Keratinocyte (primary cell): Measurements from ENCODE around the gene SFSWAP. TPM values are rescaled to one million over a fixed set of nuclear protein-coding genes. Genes with fewer than 3 reads are reported as not detected.
"Not testable (repeated sequence)": the region's sequence is repeated elsewhere in the genome, so short reads cannot be mapped to it uniquely, and the experiment has no call there.

Source experiments
- DNase-seq: peaks from one replicate; pipeline ENCODE4 v3.0.0-alpha.2; 2011; ENCODE audit warnings: low read depth, missing footprints, low spot score
- FAIRE-seq: peaks from 2 replicates; lab custom pipeline; 2011; peaks lifted over from hg19 to GRCh38; lab: Jason Lieb, UNC
- H2AFZ ChIP-seq: 2 replicates; pipeline ENCODE4 v1.6.0; 2012; ENCODE audit warnings: low read length, control low read depth, inconsistent platforms; ENCODE audit not compliant: control insufficient read depth
- H3K27ac ChIP-seq: 2 replicates; pipeline ENCODE4 v1.5.1; 2011; ENCODE audit warnings: low read length; ENCODE audit not compliant: control insufficient read depth, insufficient read depth
- H3K27me3 ChIP-seq: 3 replicates; pipeline ENCODE4 v1.6.0; 2011; ENCODE audit warnings: low read length; ENCODE audit not compliant: control insufficient read depth, insufficient read depth; ENCODE audit errors: extremely low read depth
- H3K36me3 ChIP-seq, 2 experiments: 2 replicates in 1 of 2; 3 replicates in 1 of 2; pipeline ENCODE4 v1.5.1; 2011; ENCODE audit warnings: low read length in 2 of 2, mild to moderate bottlenecking in 1 of 2; ENCODE audit not compliant: control insufficient read depth in 2 of 2, insufficient read depth in 2 of 2; ENCODE audit errors: extremely low read depth in 1 of 2
- H3K4me1 ChIP-seq: 3 replicates; pipeline ENCODE4 v1.5.1; 2011; ENCODE audit warnings: low read length; ENCODE audit not compliant: control insufficient read depth, insufficient read depth; ENCODE audit errors: extremely low read depth
- H3K4me2 ChIP-seq: 3 replicates; pipeline ENCODE4 v1.6.0; 2011; ENCODE audit warnings: low read depth, low read length; ENCODE audit not compliant: control insufficient read depth, insufficient read depth; ENCODE audit errors: extremely low read depth
- H3K4me3 ChIP-seq, 3 experiments: fragments of 200-600 bp in 1 of 3; sonication (generic) in 1 of 3; 2 replicates in 2 of 3; 3 replicates in 1 of 3; pipeline ENCODE4 v1.5.1; 2011 to 2016; ENCODE audit warnings: low read length in 3 of 3, mild to moderate bottlenecking in 3 of 3, control low read depth in 2 of 3, inconsistent platforms in 1 of 3, low read depth in 1 of 3, mixed read lengths in 1 of 3, mixed run types in 1 of 3, moderate library complexity in 1 of 3; ENCODE audit not compliant: control insufficient read depth in 2 of 3, insufficient read depth in 2 of 3; ENCODE audit errors: extremely low read depth in 1 of 3
- H3K79me2 ChIP-seq: 2 replicates; pipeline ENCODE4 v1.6.0; 2012; ENCODE audit warnings: low read length; ENCODE audit not compliant: control insufficient read depth, insufficient read depth
- H3K9ac ChIP-seq: 3 replicates; pipeline ENCODE4 v1.6.0; 2011; ENCODE audit warnings: low read length; ENCODE audit not compliant: control insufficient read depth, insufficient read depth; ENCODE audit errors: extremely low read depth
- H3K9me1 ChIP-seq: 3 replicates; pipeline ENCODE4 v1.6.0; 2011; ENCODE audit warnings: low read length; ENCODE audit not compliant: control insufficient read depth, insufficient read depth; ENCODE audit errors: extremely low read depth
- H3K9me3 ChIP-seq: 2 replicates; pipeline ENCODE4 v1.5.1; 2012; ENCODE audit warnings: low read depth, low read length; ENCODE audit not compliant: control insufficient read depth
- H4K20me1 ChIP-seq: 3 replicates; pipeline ENCODE4 v1.6.0; 2011; ENCODE audit warnings: low read length; ENCODE audit not compliant: control insufficient read depth, insufficient read depth; ENCODE audit errors: extremely low read depth
- CTCF ChIP-seq, 3 experiments: IDR thresholded peaks in 1 of 3; conservative IDR thresholded peaks in 1 of 3; optimal IDR thresholded peaks in 1 of 3; 2 replicates in 2 of 3; 3 replicates in 1 of 3; pipeline versions ENCODE3 to v1.5.1; 2011; ENCODE audit warnings: low read length in 3 of 3, mild to moderate bottlenecking in 3 of 3, moderate library complexity in 2 of 3, control low read depth in 1 of 3, inconsistent platforms in 1 of 3; ENCODE audit not compliant: insufficient read depth in 2 of 3; ENCODE audit errors: extremely low read depth in 1 of 3
- EZH2 ChIP-seq: IDR thresholded peaks from one replicate; pipeline ENCODE4 v1.6.1; 2012; ENCODE audit warnings: inconsistent platforms, mild to moderate bottlenecking, low read length, moderate library complexity
- dilution Hi-C: fragments of 300-500 bp; cut with MboI; formaldehyde crosslinking; loops from one replicate; pipeline ENCODE4 v1.7.0; 2020; ENCODE audit warnings: low sequenced_read_pairs; ENCODE audit not compliant: extremely low pct_ligation_motif_present
- polyA plus RNA-seq, 5 experiments: library from polyadenylated mRNA; depleted of rRNA in 3 of 5; stranded (reverse) in 3 of 5; stranded (forward) in 1 of 5; unstranded in 1 of 5; fragments of >200 nt; gene quantifications; 1 replicate in 1 of 5; 2 replicates in 3 of 5; 3 replicates in 1 of 5; pipeline versions ENCODE4 v1.2.1 to v1.2.3, GENCODE V29; 2011 to 2012; ENCODE audit warnings: missing spikeins in 2 of 5, low read depth in 1 of 5, low replicate concordance in 1 of 5

The SFSWAP gene
- polyA plus RNA-seq, 1 donor (not counting 4 experiments of a cell fraction or from before 2014, with no cell fraction given): 13.1 TPM

DNA sequence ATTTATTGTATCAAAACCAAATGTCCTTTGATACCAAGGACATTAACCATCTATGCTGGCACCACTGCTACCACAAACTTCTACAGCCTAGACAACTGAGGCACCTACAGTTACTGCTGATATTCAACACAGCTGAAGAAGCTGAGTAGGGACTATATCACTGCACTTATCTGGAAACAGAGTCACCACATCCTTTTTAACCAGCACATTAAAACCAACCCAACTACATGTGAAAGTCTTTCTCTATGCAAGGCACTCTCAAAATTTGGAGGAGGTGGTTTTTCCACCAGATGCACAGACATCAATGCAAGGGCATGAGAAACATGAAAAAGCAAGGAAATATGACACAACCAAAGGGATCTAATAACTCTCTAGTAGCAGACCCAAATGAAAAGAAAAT lies 7.7 kb upstream of the SFSWAP start:
- TF ChIP-seq EZH2 (no peak), CTCF (optimal IDR thresholded peaks at IDR 0.05 in 1 of 3, IDR thresholded peaks at IDR 0.05 in 1 of 3, conservative IDR thresholded peaks at IDR 0.05 in 1 of 3; ENCODE audit: extremely low read depth in 1 of 3, insufficient read depth in 2 of 3, low read length in 3 of 3) (no peak)
- no peaks in the 10 kb centered on the region for H3K36me3 ChIP-seq
- no peaks in the 10 kb centered on the region for H3K9me1 ChIP-seq
- H3K4me2 ChIP-seq: no peak overlapping the region
- H3K9me3 ChIP-seq: no peaks in the 10 kb centered on the region
- H3K9ac ChIP-seq: no peak overlapping the region
- H2AFZ ChIP-seq: no peak overlapping the region
- no peaks in the 10 kb centered on the region for H4K20me1 ChIP-seq
- dilution Hi-C loops: no loop called here
- no peaks in the 10 kb centered on the region for H3K27me3 ChIP-seq
- DNase-seq: no peak
- H3K4me1 ChIP-seq: no peaks in the 10 kb centered on the region
- H3K27ac ChIP-seq: no peak overlapping the region
- FAIRE-seq: no peak
- no peaks in the 10 kb centered on the region for H3K79me2 ChIP-seq
- no peak overlapping the region for H3K4me3 ChIP-seq

GRCh38 chr12:131704509-131704908 lies 6.4 kb upstream of the SFSWAP start:
- H3K9me3 ChIP-seq: no peaks in the 10 kb centered on the region
- no peak overlapping the region for H3K4me3 ChIP-seq
- no peak overlapping the region for H3K9ac ChIP-seq
- H3K27ac ChIP-seq: no peak overlapping the region
- H3K79me2 ChIP-seq: no peaks in the 10 kb centered on the region
- H3K4me1 ChIP-seq: no peaks in the 10 kb centered on the region
- H4K20me1 ChIP-seq: no peaks in the 10 kb centered on the region
- no peak for FAIRE-seq
- no peak overlapping the region for H2AFZ ChIP-seq
- H3K9me1 ChIP-seq: no peaks in the 10 kb centered on the region
- no peaks in the 10 kb centered on the region for H3K27me3 ChIP-seq
- TF ChIP-seq EZH2 (no peak), CTCF (optimal IDR thresholded peaks at IDR 0.05 in 1 of 3, IDR thresholded peaks at IDR 0.05 in 1 of 3, conservative IDR thresholded peaks at IDR 0.05 in 1 of 3; ENCODE audit: extremely low read depth in 1 of 3, insufficient read depth in 2 of 3, low read length in 3 of 3) (no peak)
- H3K36me3 ChIP-seq: no peaks in the 10 kb centered on the region
- H3K4me2 ChIP-seq: no peak overlapping the region
- DNase-seq: no peak
- dilution Hi-C loops: no loop called here

DNA sequence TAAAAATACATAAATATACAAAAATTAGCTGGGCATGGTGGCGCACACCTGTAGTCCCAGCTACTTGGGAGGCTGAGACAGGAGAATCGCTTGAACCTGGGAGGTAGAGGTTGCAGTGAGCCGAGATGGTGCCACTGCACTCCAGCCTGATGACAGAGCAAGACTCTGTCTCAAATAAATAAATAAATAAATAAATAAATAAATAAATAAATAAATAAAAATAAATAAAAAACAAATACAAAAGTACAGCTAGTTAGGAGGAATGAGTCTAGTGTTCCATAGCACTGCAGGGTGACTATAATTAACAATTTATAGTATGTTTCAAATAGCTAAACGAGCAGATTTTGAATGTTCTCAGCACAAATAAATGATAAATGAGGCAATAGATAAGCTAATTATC lies 4.2 kb upstream of the SFSWAP start:
- H3K36me3 ChIP-seq, H3K4me3 ChIP-seq, DNase-seq, H3K27me3 ChIP-seq, H2AFZ ChIP-seq, H3K79me2 ChIP-seq, H3K27ac ChIP-seq, H3K4me1 ChIP-seq, H4K20me1 ChIP-seq, dilution Hi-C loops, H3K9me1 ChIP-seq, H3K9ac ChIP-seq, H3K9me3 ChIP-seq, FAIRE-seq, H3K4me2 ChIP-seq: not testable (repeated sequence)
